SK-N-SH treated with all-trans-retinoic acid at 6 μM for 48 hours (cell line): Measurements from ENCODE around the gene SLC9A2.

Experiments
- ATAC-seq: fragments of 200-7000 bp; cut with Tn5 transposase; 3 replicates; pipeline ENCODE4 v1.9.1; 2020; ENCODE audit warnings: mild to moderate bottlenecking, moderate library complexity
- ARNTL ChIP-seq: fragments of 450-650 bp; formaldehyde crosslinking; IDR thresholded peaks from 2 replicates; pipeline ENCODE4 v1.5.0; 2020; ENCODE audit warnings: low read depth, mild to moderate bottlenecking, moderate library complexity, borderline replicate concordance
- BACH2 ChIP-seq: fragments of 250-450 bp; sonication (Bioruptor Pico); IDR thresholded peaks from 2 replicates; pipeline ENCODE4 v1.9.0; 2021; ENCODE audit warnings: mild to moderate bottlenecking, borderline replicate concordance
- CREB5 ChIP-seq: fragments of 250-450 bp; sonication (Bioruptor Pico); IDR thresholded peaks from 2 replicates; pipeline ENCODE4 v1.5.1; 2020; ENCODE audit warnings: low read depth, mild to moderate bottlenecking, moderate library complexity
- ESRRG ChIP-seq: fragments of 250-450 bp; sonication (Bioruptor Pico); IDR thresholded peaks from 2 replicates; pipeline ENCODE4 v1.6.1; 2021; ENCODE audit warnings: mild to moderate bottlenecking
- ISL1 ChIP-seq: fragments of 250-450 bp; sonication (Bioruptor Pico); IDR thresholded peaks from 2 replicates; pipeline ENCODE4 v2.1.2; 2022; ENCODE audit warnings: mild to moderate bottlenecking, moderate library complexity
- OSR1 ChIP-seq: fragments of 250-450 bp; sonication (Bioruptor Pico); IDR thresholded peaks from 2 replicates; pipeline ENCODE4 v1.8.0; 2022; ENCODE audit warnings: moderate library complexity, mild to moderate bottlenecking, inconsistent platforms
- POU6F1 ChIP-seq: fragments of 250-450 bp; sonication (Bioruptor Pico); IDR thresholded peaks from 2 replicates; pipeline ENCODE4 v1.8.0; 2021; ENCODE audit warnings: low read depth, mild to moderate bottlenecking, moderate library complexity, borderline replicate concordance
- PPARA ChIP-seq: fragments of 250-450 bp; sonication (Bioruptor Pico); IDR thresholded peaks from 2 replicates; pipeline ENCODE4 v1.5.0; 2020; ENCODE audit warnings: mild to moderate bottlenecking, borderline replicate concordance
- RARB ChIP-seq: fragments of 250-450 bp; sonication (Bioruptor Pico); IDR thresholded peaks from 2 replicates; pipeline ENCODE4 v1.8.0; 2021; ENCODE audit warnings: mild to moderate bottlenecking, moderate library complexity
- SNAI2 ChIP-seq: fragments of 250-450 bp; sonication (Bioruptor Pico); IDR thresholded peaks from 2 replicates; pipeline ENCODE4 v1.5.0; 2020; ENCODE audit warnings: mild to moderate bottlenecking, moderate library complexity
- TCF4 ChIP-seq: fragments of 250-450 bp; sonication (Bioruptor Pico); IDR thresholded peaks from 2 replicates; pipeline ENCODE4 v1.8.0; 2021; ENCODE audit warnings: mild to moderate bottlenecking, moderate library complexity, borderline replicate concordance
- TOX ChIP-seq: fragments of 250-450 bp; sonication (Bioruptor Pico); IDR thresholded peaks from 2 replicates; pipeline ENCODE4 v1.8.0; 2021; ENCODE audit warnings: mild to moderate bottlenecking, moderate library complexity, borderline replicate concordance
- ZFP3 ChIP-seq: fragments of 250-450 bp; sonication (Bioruptor Pico); IDR thresholded peaks from 2 replicates; pipeline ENCODE4 v1.5.0; 2020; ENCODE audit warnings: mild to moderate bottlenecking, moderate library complexity
- ZFP30 ChIP-seq: fragments of 450-650 bp; formaldehyde crosslinking; IDR thresholded peaks from 2 replicates; pipeline ENCODE4 v1.5.0; 2022; ENCODE audit warnings: mild to moderate bottlenecking, moderate library complexity
- ZNF565 ChIP-seq: fragments of 450-650 bp; formaldehyde crosslinking; conservative IDR thresholded peaks from 2 replicates; pipeline ENCODE4 v1.5.0; 2020; ENCODE audit warnings: low read depth, mild to moderate bottlenecking, moderate library complexity
- ZNF70 ChIP-seq: fragments of 450-650 bp; formaldehyde crosslinking; IDR thresholded peaks from 2 replicates; pipeline ENCODE4 v1.5.0; 2020; ENCODE audit warnings: mild to moderate bottlenecking, moderate library complexity
- ZNF8 ChIP-seq: fragments of 450-650 bp; formaldehyde crosslinking; IDR thresholded peaks from 2 replicates; pipeline ENCODE4 v1.5.0; 2020; ENCODE audit warnings: mild to moderate bottlenecking, moderate library complexity
- TF ChIP-seq, protein P1 (sequence below): fragments of 250-450 bp; sonication (Bioruptor Pico); IDR thresholded peaks from 2 replicates; pipeline ENCODE4 v1.5.1; 2021; ENCODE audit warnings: mild to moderate bottlenecking, moderate library complexity

Gene SLC9A2, protein sequence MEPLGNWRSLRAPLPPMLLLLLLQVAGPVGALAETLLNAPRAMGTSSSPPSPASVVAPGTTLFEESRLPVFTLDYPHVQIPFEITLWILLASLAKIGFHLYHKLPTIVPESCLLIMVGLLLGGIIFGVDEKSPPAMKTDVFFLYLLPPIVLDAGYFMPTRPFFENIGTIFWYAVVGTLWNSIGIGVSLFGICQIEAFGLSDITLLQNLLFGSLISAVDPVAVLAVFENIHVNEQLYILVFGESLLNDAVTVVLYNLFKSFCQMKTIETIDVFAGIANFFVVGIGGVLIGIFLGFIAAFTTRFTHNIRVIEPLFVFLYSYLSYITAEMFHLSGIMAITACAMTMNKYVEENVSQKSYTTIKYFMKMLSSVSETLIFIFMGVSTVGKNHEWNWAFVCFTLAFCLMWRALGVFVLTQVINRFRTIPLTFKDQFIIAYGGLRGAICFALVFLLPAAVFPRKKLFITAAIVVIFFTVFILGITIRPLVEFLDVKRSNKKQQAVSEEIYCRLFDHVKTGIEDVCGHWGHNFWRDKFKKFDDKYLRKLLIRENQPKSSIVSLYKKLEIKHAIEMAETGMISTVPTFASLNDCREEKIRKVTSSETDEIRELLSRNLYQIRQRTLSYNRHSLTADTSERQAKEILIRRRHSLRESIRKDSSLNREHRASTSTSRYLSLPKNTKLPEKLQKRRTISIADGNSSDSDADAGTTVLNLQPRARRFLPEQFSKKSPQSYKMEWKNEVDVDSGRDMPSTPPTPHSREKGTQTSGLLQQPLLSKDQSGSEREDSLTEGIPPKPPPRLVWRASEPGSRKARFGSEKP

DNA sequence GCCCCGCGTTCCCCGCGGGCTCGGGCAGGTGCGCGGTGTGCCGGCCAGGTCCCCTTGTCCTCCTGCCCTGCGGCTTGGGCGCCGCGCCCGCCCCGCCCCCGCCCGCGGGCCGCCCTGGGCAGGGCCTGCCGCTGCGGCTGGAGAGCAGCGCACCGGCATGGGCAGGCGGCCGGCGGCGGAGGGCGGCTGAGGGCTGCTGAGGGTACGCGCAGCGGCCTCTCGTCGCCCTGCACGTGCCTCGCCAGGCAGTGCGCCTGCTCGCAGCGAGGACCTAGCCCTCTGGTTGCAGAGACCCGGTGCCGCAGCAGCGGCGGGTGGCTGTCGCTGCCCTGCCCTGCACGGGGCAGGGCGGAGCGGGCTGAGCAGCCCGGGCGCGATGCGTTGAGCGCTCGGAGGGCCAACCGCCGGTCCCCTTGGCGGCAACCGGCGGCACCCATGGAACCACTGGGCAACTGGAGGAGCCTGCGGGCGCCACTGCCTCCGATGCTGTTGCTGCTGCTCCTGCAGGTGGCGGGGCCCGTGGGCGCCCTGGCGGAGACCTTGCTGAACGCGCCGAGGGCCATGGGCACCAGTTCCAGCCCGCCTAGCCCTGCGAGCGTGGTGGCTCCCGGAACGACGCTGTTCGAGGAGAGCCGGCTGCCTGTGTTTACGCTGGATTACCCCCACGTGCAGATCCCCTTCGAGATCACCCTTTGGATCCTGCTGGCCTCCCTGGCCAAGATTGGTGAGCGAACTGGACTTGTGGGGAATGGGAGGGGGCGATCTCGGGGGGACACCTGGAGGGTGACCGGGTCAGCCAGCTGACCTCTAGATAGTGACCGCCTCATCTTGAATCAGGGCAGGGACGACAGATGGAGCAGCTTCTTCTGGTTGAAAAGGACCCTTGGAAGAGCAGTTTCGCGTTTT, at the start of gene SLC9A2:
TSS of gene SLC9A2 (plus strand) at position 140 of the 906 bp plus-strand sequence. CDS start at position 436, 296 bp downstream.
- TF ChIP-seq PPARA (CRISPR knock-in tag) (no peak), ISL1 (CRISPR knock-in tag) (no peak), TOX (CRISPR knock-in tag) (no peak), ZFP3 (CRISPR knock-in tag) (no peak)
- TF ChIP-seq, protein P1, sequence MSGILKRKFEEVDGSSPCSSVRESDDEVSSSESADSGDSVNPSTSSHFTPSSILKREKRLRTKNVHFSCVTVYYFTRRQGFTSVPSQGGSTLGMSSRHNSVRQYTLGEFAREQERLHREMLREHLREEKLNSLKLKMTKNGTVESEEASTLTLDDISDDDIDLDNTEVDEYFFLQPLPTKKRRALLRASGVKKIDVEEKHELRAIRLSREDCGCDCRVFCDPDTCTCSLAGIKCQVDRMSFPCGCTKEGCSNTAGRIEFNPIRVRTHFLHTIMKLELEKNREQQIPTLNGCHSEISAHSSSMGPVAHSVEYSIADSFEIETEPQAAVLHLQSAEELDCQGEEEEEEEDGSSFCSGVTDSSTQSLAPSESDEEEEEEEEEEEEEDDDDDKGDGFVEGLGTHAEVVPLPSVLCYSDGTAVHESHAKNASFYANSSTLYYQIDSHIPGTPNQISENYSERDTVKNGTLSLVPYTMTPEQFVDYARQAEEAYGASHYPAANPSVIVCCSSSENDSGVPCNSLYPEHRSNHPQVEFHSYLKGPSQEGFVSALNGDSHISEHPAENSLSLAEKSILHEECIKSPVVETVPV (CRISPR knock-in tag): no peak
- peak; percentile 9; the same call in 2 of the 3 replicates for ATAC-seq

- ATAC-seq: no peak
- TF ChIP-seq BACH2 (CRISPR knock-in tag): no peak
- TF ChIP-seq ARNTL (CRISPR knock-in tag): no peak
- no peak for TF ChIP-seq ESRRG (CRISPR knock-in tag)
- TF ChIP-seq TOX (CRISPR knock-in tag): no peak
- no peak for TF ChIP-seq ZFP30
- TF ChIP-seq ZNF565 (CRISPR knock-in tag): no peak
- no peak for TF ChIP-seq CREB5 (CRISPR knock-in tag)
- TF ChIP-seq OSR1 (CRISPR knock-in tag): no peak
- no peak for TF ChIP-seq PPARA (CRISPR knock-in tag)
These were observed 43.5 kb upstream of the SLC9A2 start for GRCh38 chr2:102575888-102576287.

DNA sequence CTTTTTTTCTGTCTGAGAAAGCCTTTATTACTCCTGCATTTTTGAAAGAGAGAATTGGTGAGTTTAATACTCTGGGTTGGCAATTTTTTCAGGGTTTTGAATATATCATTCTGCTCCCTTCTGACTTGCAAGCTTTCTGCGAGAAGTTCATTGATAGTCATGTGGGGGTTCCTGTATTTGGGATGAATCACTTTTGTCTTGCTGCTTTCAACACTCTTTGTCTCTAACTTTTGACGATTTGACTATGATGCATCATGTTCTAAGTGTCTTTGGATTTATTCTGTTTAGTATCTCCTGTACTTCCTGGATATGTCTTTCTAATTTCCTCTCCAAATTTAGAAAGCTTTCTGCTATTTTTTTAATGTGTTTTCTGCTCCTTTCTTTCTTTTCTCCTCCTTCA, 41.0 kb upstream of the SLC9A2 start:
- TF ChIP-seq SNAI2 (CRISPR knock-in tag): no peak
- no peak for TF ChIP-seq TCF4 (CRISPR knock-in tag)
- TF ChIP-seq CREB5 (CRISPR knock-in tag): no peak
- no peak for TF ChIP-seq ARNTL (CRISPR knock-in tag)
- TF ChIP-seq ISL1 (CRISPR knock-in tag): no peak
- TF ChIP-seq ZFP3 (CRISPR knock-in tag): no peak
- TF ChIP-seq ZNF70: no peak
- no peak for TF ChIP-seq ZNF565 (CRISPR knock-in tag)
- no peak for TF ChIP-seq RARB
- no peak for TF ChIP-seq POU6F1 (CRISPR knock-in tag)
- TF ChIP-seq ZNF8: no peak
- TF ChIP-seq BACH2 (CRISPR knock-in tag): no peak
- ATAC-seq: no peak

DNA sequence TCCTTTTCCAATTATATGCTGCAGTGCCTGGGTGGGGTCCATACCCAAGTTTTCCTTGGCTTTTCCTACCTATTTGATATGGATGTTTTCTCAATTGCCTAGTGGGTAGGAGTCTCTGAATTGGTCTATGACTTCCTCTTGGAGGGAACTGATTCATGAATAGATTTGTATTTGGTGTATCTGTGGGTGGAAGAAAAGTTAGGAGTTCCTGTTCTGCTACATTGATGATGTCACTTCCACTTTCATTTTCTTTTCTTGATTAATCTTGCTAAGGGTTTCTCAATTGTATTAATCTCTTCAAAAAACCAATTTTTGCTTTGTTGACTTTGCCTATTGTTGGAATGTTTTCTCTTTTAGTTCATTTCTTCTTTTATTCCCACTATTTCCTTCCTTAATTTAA, 37.4 kb upstream of the SLC9A2 start:
- TF ChIP-seq TOX (CRISPR knock-in tag) (no peak), PPARA (CRISPR knock-in tag) (no peak), POU6F1 (CRISPR knock-in tag) (no peak), BACH2 (CRISPR knock-in tag) (no peak), RARB (no peak)
- no peak for ATAC-seq
